K562 (cell line): ENCODE measurements around the gene GALM. TPM values are rescaled to one million over a fixed set of nuclear protein-coding genes. Genes with fewer than 3 reads are reported as not detected.

Experiments
- ATF3 ChIP-seq, 2 experiments: fragments of 450-650 bp in 1 of 2; sonication (generic) in 1 of 2; formaldehyde crosslinking in 1 of 2; IDR thresholded peaks in 1 of 2; conservative IDR thresholded peaks in 1 of 2; 2 replicates each; pipeline versions ENCODE4 v1.6.1 to v1.8.1; 2016 to 2023; ENCODE audit warnings: mild to moderate bottlenecking in 2 of 2, moderate library complexity in 2 of 2, inconsistent platforms in 1 of 2, missing genetic modification reagents in 1 of 2
- FOXJ2 ChIP-seq: fragments of 200-800 bp; sonication (Bioruptor generic); IDR thresholded peaks from 2 replicates; pipeline ENCODE4 v1.6.1; 2016; ENCODE audit warnings: missing genetic modification characterization, missing compliant biosample characterization
- HDGF ChIP-seq: fragments of 450-650 bp; IDR thresholded peaks from 2 replicates; pipeline ENCODE4 v1.6.1; 2016
- JUNB ChIP-seq: fragments of 450-650 bp; formaldehyde crosslinking; conservative IDR thresholded peaks from 2 replicates; pipeline ENCODE4 v1.4.0; 2020; ENCODE audit warnings: mild to moderate bottlenecking
- L3MBTL2 ChIP-seq: fragments of 450-650 bp; IDR thresholded peaks from 2 replicates; pipeline ENCODE4 v1.6.1; 2016; ENCODE audit warnings: mild to moderate bottlenecking, moderate library complexity
- MED1 ChIP-seq: sonication (generic); formaldehyde crosslinking; IDR thresholded peaks from 2 replicates; pipeline ENCODE4 v1.8.1; 2023; ENCODE audit warnings: missing genetic modification reagents, borderline replicate concordance
- MEF2A ChIP-seq: IDR thresholded peaks from 2 replicates; pipeline ENCODE4 v1.6.1; 2011; ENCODE audit warnings: low read depth, mild to moderate bottlenecking, low read length, moderate library complexity; ENCODE audit not compliant: control insufficient read depth
- PTRF ChIP-seq: fragments of 450-650 bp; IDR thresholded peaks from 2 replicates; pipeline ENCODE4 v1.6.1; 2016; ENCODE audit warnings: mild to moderate bottlenecking, missing genetic modification characterization, missing compliant biosample characterization
- PURB ChIP-seq: sonication (generic); formaldehyde crosslinking; IDR thresholded peaks from 2 replicates; pipeline ENCODE4 v1.9.0; 2021; ENCODE audit warnings: low read depth, mild to moderate bottlenecking, missing genetic modification reagents
- RHOXF2B ChIP-seq: fragments of 250-450 bp; sonication (Bioruptor Pico); conservative IDR thresholded peaks from 2 replicates; pipeline ENCODE4 v1.5.1; 2021
- SIX5 ChIP-seq, 2 experiments: IDR thresholded peaks; 2 replicates each; pipeline ENCODE4 v1.6.1; 2011; ENCODE audit warnings: low read length in 2 of 2, borderline replicate concordance in 1 of 2, low read depth in 1 of 2, mild to moderate bottlenecking in 1 of 2, moderate library complexity in 1 of 2; ENCODE audit not compliant: insufficient read depth in 1 of 2
- SMAD2 ChIP-seq: fragments of 150-350 bp; IDR thresholded peaks from 2 replicates; pipeline ENCODE4 v1.6.1; 2014; ENCODE audit warnings: low read depth, mild to moderate bottlenecking, low read length
- SMARCB1 ChIP-seq: IDR thresholded peaks from 2 replicates; pipeline ENCODE4 v1.6.1; 2011; ENCODE audit warnings: improper control_type of control experiment, low read depth; ENCODE audit not compliant: insufficient read length
- SRSF9 ChIP-seq: fragments of 200-400 bp; formaldehyde crosslinking; IDR thresholded peaks from 2 replicates; pipeline ENCODE4 v1.6.1; 2017; ENCODE audit warnings: low read depth, low read length, borderline replicate concordance
- TAF9B ChIP-seq: fragments of 450-650 bp; IDR thresholded peaks from 2 replicates; pipeline ENCODE4 v1.6.1; 2018; ENCODE audit warnings: mild to moderate bottlenecking; ENCODE audit not compliant: partially characterized antibody
- XRCC5 ChIP-seq: fragments of 200-400 bp; formaldehyde crosslinking; IDR thresholded peaks from 2 replicates; pipeline ENCODE4 v1.6.1; 2017; ENCODE audit warnings: low read depth, mild to moderate bottlenecking, low read length
- ZFPM2 ChIP-seq: fragments of 250-450 bp; sonication (Bioruptor Pico); IDR thresholded peaks from 2 replicates; pipeline ENCODE4 v1.5.1; 2022; ENCODE audit warnings: mild to moderate bottlenecking
- ZHX1 ChIP-seq: fragments of 150-350 bp; conservative IDR thresholded peaks from 2 replicates; pipeline ENCODE4 v1.6.1; 2014; ENCODE audit warnings: low read length
- ZNF143 ChIP-seq: sonication (generic); formaldehyde crosslinking; IDR thresholded peaks from 2 replicates; pipeline ENCODE4 v1.9.0; 2022; ENCODE audit warnings: mild to moderate bottlenecking, missing genetic modification reagents
- ZNF24 ChIP-seq: fragments of 450-650 bp; IDR thresholded peaks from 2 replicates; pipeline ENCODE4 v1.6.1; 2016
- ZNF263 ChIP-seq: sonication (generic); formaldehyde crosslinking; IDR thresholded peaks from 2 replicates; pipeline ENCODE4 v1.8.0; 2022; ENCODE audit warnings: mild to moderate bottlenecking, missing genetic modification reagents, borderline replicate concordance
- ZNF398 ChIP-seq: fragments of 250-450 bp; sonication (Bioruptor Pico); IDR thresholded peaks from 2 replicates; pipeline ENCODE4 v1.8.0; 2021; ENCODE audit warnings: moderate library complexity, mild to moderate bottlenecking, inconsistent platforms
- ZNF431 ChIP-seq: sonication (generic); formaldehyde crosslinking; IDR thresholded peaks from 2 replicates; pipeline ENCODE4 v1.8.0; 2022; ENCODE audit warnings: mild to moderate bottlenecking, missing genetic modification reagents
- ZNF696 ChIP-seq: fragments of 250-450 bp; sonication (Bioruptor Pico); conservative IDR thresholded peaks from 2 replicates; pipeline ENCODE4 v1.4.0; 2020; ENCODE audit warnings: mild to moderate bottlenecking, moderate library complexity
- polyA plus RNA-seq, 8 experiments: library from polyadenylated mRNA; depleted of rRNA in 4 of 8; stranded (reverse) in 5 of 8; unstranded in 3 of 8; fragments of >200 nt; fragmentation: Nextera tagmentation in 2 of 8; fragmentation: Illumina TruSeq in 1 of 8; extraction: Ambion mirVana in 2 of 8; extraction: Trizol in 1 of 8; gene quantifications; 2 replicates each; pipeline versions ENCODE4 v1.2.1 to v1.2.3, GENCODE V29; 2011 to 2014; ENCODE audit warnings: inconsistent platforms in 1 of 8, missing spikeins in 1 of 8
- total RNA-seq, 7 experiments: library from RNA; depleted of rRNA in 6 of 7; stranded (reverse); fragments of >200 nt in 6 of 7; fragmentation: Illumina TruSeq in 2 of 7; extraction: Trizol in 2 of 7; gene quantifications; 2 replicates each; pipeline versions ENCODE4 v1.2.1 to v1.2.3, GENCODE V29; 2011 to 2021; ENCODE audit warnings: low replicate concordance in 1 of 7

GALM gene
- total and polyA plus RNA-seq, 9 of the 15 experiments (the other 6 are each of a cell fraction or from before 2014, with no cell fraction given): 22.1 to 51.7 (median 27.9) TPM

DNA sequence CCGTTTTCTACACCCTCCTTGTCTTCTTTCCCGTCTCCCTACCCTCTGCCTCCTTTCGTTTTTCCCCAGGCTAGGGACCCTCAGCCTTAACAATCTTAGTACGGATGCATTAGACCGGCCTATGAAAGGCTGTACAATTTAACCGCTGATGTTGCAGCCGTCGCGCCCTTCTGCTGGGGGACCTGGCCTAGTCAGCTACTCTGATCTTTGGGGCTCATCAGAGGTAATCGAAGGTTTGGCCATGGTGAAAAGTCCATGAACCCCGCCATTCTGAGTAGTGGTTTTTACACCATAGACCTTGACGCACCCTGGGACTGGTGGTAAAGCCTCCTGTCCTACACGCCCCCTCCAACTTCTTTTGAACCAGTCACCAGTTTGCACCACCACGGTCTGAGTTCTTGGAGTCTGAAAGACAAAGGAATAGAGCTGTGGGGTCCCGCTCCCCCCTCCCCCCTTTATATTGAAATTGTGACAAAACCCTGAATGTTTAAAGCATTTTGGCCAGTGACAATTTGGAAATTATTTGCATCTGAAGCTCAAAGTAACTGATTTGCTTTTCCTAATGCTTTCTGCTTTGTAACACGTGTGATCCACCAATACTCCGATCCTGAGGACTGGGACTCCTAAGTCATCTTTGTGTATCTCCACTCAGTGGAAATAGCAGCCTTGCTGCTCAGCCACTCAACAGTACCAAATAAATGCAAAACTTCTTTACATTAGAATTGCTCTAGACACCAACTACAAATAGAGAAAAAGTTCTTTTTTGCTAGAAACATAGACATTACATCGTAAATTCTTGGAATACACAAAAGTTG lies 85.9 kb downstream of the GALM start (continued):
- TF ChIP-seq JUNB (CRISPR knock-in tag): no peak; the same call in 1 of the 2 replicates
- no peak for TF ChIP-seq MED1 (CRISPR knock-in tag)
- no peak for TF ChIP-seq SMAD2
- TF ChIP-seq HDGF: 0 out of 2 replicates have a peak, but pooled peaks have one; percentile 64
- peak; percentile 12 for TF ChIP-seq ZNF431 (CRISPR knock-in tag)
- TF ChIP-seq PURB (CRISPR knock-in tag): no peak
- no peak for TF ChIP-seq RHOXF2B (CRISPR knock-in tag)
- no peak for TF ChIP-seq ZFPM2 (CRISPR knock-in tag)
- TF ChIP-seq SIX5 (IDR thresholded peaks at IDR 0.05; ENCODE audit: borderline replicate concordance in 1 of 2, insufficient read depth in 1 of 2, low read depth in 1 of 2, low read length in 2 of 2): no peak
- TF ChIP-seq L3MBTL2: 0 out of 2 replicates have a peak, but pooled peaks have one; percentile 2
- TF ChIP-seq ZHX1: no peak
- no peak for TF ChIP-seq TAF9B
- no peak for TF ChIP-seq ZNF263 (CRISPR knock-in tag)
- no peak for TF ChIP-seq ZNF398 (CRISPR knock-in tag)
- TF ChIP-seq ZNF24: no peak
- no peak for TF ChIP-seq MEF2A
- TF ChIP-seq FOXJ2 (tag): no peak
- TF ChIP-seq SRSF9: no peak
- no peak for TF ChIP-seq ZNF143
- no peak for TF ChIP-seq XRCC5
- no peak for TF ChIP-seq ATF3 (IDR thresholded peaks at IDR 0.05)
- no peak for TF ChIP-seq ATF3 (CRISPR knock-in tag; conservative IDR thresholded peaks at IDR 0.05)
- TF ChIP-seq SMARCB1: no peak
- TF ChIP-seq ZNF696: no peak
- no peak for TF ChIP-seq PTRF
